Esophagus squamous epithelium (tissue), 5 donors: ENCODE measurements around the gene ARAP1. TPM values are rescaled to one million over a fixed set of nuclear protein-coding genes. Genes with fewer than 3 reads are reported as not detected.
A peak's percentile ranks its signal among the peaks of the same experiment; 100 is the strongest.

Source experiments
- DNase-seq: peaks from one replicate; lab custom pipeline; 2025; lab: John Stamatoyannopoulos, UW
- H3K27ac ChIP-seq, 4 donors: fragments of 200-600 bp; sonication (generic); one replicate each; pipeline ENCODE4 v1.5.1; 2016 to 2019; ENCODE audit warnings: mild to moderate bottlenecking in 1 of 4
- H3K27me3 ChIP-seq, 4 donors: fragments of 200-600 bp; sonication (generic); 1 replicate in 3 of 4; 2 replicates in 1 of 4; pipeline versions ENCODE4 v1.5.1 to v1.6.0; 2017 to 2021; ENCODE audit warnings: antibody characterized with exemption in 1 of 4
- H3K36me3 ChIP-seq, 3 donors: fragments of 200-600 bp; sonication (generic); one replicate each; pipeline ENCODE4 v1.5.1; 2016 to 2019
- H3K4me1 ChIP-seq, 3 donors: fragments of 200-600 bp; sonication (generic); one replicate each; pipeline ENCODE4 v1.5.1; 2017 to 2019
- H3K4me3 ChIP-seq, 4 donors: fragments of 200-600 bp; sonication (generic); 1 replicate in 3 of 4; 2 replicates in 1 of 4; pipeline ENCODE4 v1.5.1; 2016 to 2019; ENCODE audit warnings: mild to moderate bottlenecking in 2 of 4, moderate library complexity in 1 of 4
- H3K9me3 ChIP-seq, 3 donors: fragments of 200-600 bp; sonication (generic); one replicate each; pipeline ENCODE4 v1.5.1; 2016 to 2019
- CTCF ChIP-seq, 6 experiments: fragments of 450-650 bp in 4 of 6; fragments of 200-600 bp in 2 of 6; sonication (generic) in 2 of 6; IDR thresholded peaks; one replicate each; pipeline ENCODE4 v1.5.1; 2016 to 2019; ENCODE audit warnings: antibody characterized with exemption in 6 of 6, mild to moderate bottlenecking in 4 of 6, moderate library complexity in 4 of 6
- POLR2A ChIP-seq, 4 donors: fragments of 450-650 bp; IDR thresholded peaks; one replicate each; pipeline ENCODE4 v1.6.1; 2017; ENCODE audit warnings: antibody characterized with exemption in 4 of 4, mild to moderate bottlenecking in 4 of 4, moderate library complexity in 3 of 4
- WGBS, 2 donors: methylation state at CpG; one replicate each; pipeline ENCODE4 v1.1.5; 2018; 5-methylcytosine and 5-hydroxymethylcytosine counted together
- intact Hi-C: fragments of 100-400 bp; cut with DNase I; formaldehyde crosslinking; loops from one replicate; pipeline ENCODE4 v1.15.0; 2022
- total RNA-seq, 4 donors: library from RNA; depleted of rRNA; stranded (reverse); fragments of >200 nt; gene quantifications; one replicate each; pipeline ENCODE4 v1.1.0, GENCODE V29; 2016
- donor health status: DM: yes; HTN: yes; CAD: no.

ARAP1 gene
- total RNA-seq, 4 donors from 2014 or later = 37.8 to 114 (median 70.6) TPM

GRCh38 chr11:72737336-72737735 lies 14.9 kb downstream of the ARAP1 start:
- Histone ChIP-seq H3K4me3 (no peak overlapping the region), H3K27me3 (no peaks in the 10 kb centered on the region), H3K36me3 (no peaks in the 10 kb centered on the region), H3K4me1 (peaks cover 37 to 76% (median 48%) of the 10 kb centered on the region in 3 donors), H3K9me3 (no peaks in the 10 kb centered on the region), H3K27ac (peak overlapping the region; percentile 57 to 86 (median 70))
- WGBS, 2 donors = 67 to 100% methylated on average over 1 of the region's 1 CpG
- DNase-seq = no peak
- intact Hi-C loops = no loop called here
- no peak for TF ChIP-seq CTCF (IDR thresholded peaks at IDR 0.05)
- TF ChIP-seq POLR2A (IDR thresholded peaks at IDR 0.05) = no peak

- TF ChIP-seq POLR2A (IDR thresholded peaks at IDR 0.05) (peak in 1 of 4 donors; percentile 33), CTCF (IDR thresholded peaks at IDR 0.05) (no peak)
- no peak overlapping the region for H3K4me3 ChIP-seq
- intact Hi-C loops = no loop called here
- no peak for DNase-seq
- H3K4me1 ChIP-seq = peaks cover 33 to 72% (median 42%) of the 10 kb centered on the region in 3 donors
- peak overlapping the region; percentile 51 to 86 (median 70) for H3K27ac ChIP-seq
- no peaks in the 10 kb centered on the region for H3K36me3 ChIP-seq
- 20 to 32% methylated on average over 5 of the region's 5 CpGs for WGBS, 2 donors
- no peaks in the 10 kb centered on the region for H3K27me3 ChIP-seq
- no peaks in the 10 kb centered on the region for H3K9me3 ChIP-seq
These were observed 15.6 kb downstream of the ARAP1 start for GRCh38 chr11:72736452-72737069.

- 69 to 76% methylated on average over 4 to 8 of the region's 8 CpGs for WGBS, 2 donors
- no peak for DNase-seq
- Histone ChIP-seq H3K36me3 (no peaks in the 10 kb centered on the region), H3K4me3 (no peak overlapping the region), H3K4me1 (peaks cover 27 to 62% (median 34%) of the 10 kb centered on the region in 3 donors), H3K27ac (peak overlapping the region in 1 of 4 donors; percentile 73), H3K27me3 (no peaks in the 10 kb centered on the region), H3K9me3 (no peaks in the 10 kb centered on the region)
- TF ChIP-seq POLR2A (IDR thresholded peaks at IDR 0.05) = no peak
- intact Hi-C loops = no loop called here
These were observed 16.6 kb downstream of the ARAP1 start for GRCh38 chr11:72735495-72736027.

- DNase-seq = no peak
- TF ChIP-seq POLR2A (IDR thresholded peaks at IDR 0.05) (no peak), CTCF (IDR thresholded peaks at IDR 0.05) (no peak)
- Histone ChIP-seq H3K9me3 (no peaks in the 10 kb centered on the region), H3K36me3 (no peaks in the 10 kb centered on the region), H3K27ac (no peak overlapping the region), H3K27me3 (no peaks in the 10 kb centered on the region), H3K4me1 (peaks cover 9 to 29% (median 10%) of the 10 kb centered on the region in 3 donors), H3K4me3 (no peak overlapping the region)
- WGBS, 2 donors = 57 to 82% methylated on average over 4 to 5 of the region's 10 CpGs
- intact Hi-C loops = no loop called here
These were observed 19.9 kb downstream of the ARAP1 start for GRCh38 chr11:72732329-72732728.

GRCh38 chr11:72730737-72731136 lies 21.5 kb downstream of the ARAP1 start:
- 74 to 79% methylated on average over 2 of the region's 2 CpGs for WGBS, 2 donors
- H3K9me3 ChIP-seq = no peaks in the 10 kb centered on the region
- no peaks in the 10 kb centered on the region for H3K27me3 ChIP-seq
- intact Hi-C loops = no loop called here
- H3K36me3 ChIP-seq = peaks cover 0 to 11% (median 0%) of the 10 kb centered on the region in 3 donors
- H3K4me1 ChIP-seq = peaks cover 0 to 14% (median under 1%) of the 10 kb centered on the region in 3 donors
- no peak overlapping the region for H3K27ac ChIP-seq
- no peak overlapping the region for H3K4me3 ChIP-seq
- no peak for DNase-seq
- no peak for TF ChIP-seq POLR2A (IDR thresholded peaks at IDR 0.05)
- no peak for TF ChIP-seq CTCF (IDR thresholded peaks at IDR 0.05)
